Measurements from ENCODE around the gene AKR1C2. TPM values are rescaled to one million over a fixed set of nuclear protein-coding genes. Genes with fewer than 3 reads are reported as not detected.
"Not testable (repeated sequence)": the region's sequence is repeated elsewhere in the genome, so short reads cannot be mapped to it uniquely, and the experiment has no call there.

The AKR1C2 gene
- polyA plus RNA-seq, 2 of the 4 experiments (the other 2 are of a cell fraction) = 5,660 to 6,805 TPM

- ChIA-PET POLR2A (no interaction called here), CTCF (no interaction called here)
- 45% methylated on average over 1 of the region's 1 CpG for WGBS (ENCODE audit: missing lambda C conversion rate)
- ATAC-seq (no peak), DNase-seq (ENCODE audit: low read depth in 1 of 2, low spot score in 1 of 2) (no peak), FAIRE-seq (no peak)
- Histone ChIP-seq H3K4me2 (peak overlapping the region; percentile 58), H3K4me1 (peaks cover 65% of the 10 kb centered on the region), H3K4me3 (peak overlapping the region; percentile 11; the same call in 1 of the 3 replicates), H3K9me3 (peaks cover 17% of the 10 kb centered on the region; the same call in 2 of the 3 replicates), H3K27ac (peak overlapping the region; percentile 87 to 92)
- TF ChIP-seq KDM5A (IDR thresholded peaks at IDR 0.05) (no peak), POLR2AphosphoS2 (conservative IDR thresholded peaks at IDR 0.05; ENCODE audit: low read length) (no peak), GATA3 (IDR thresholded peaks at IDR 0.05; ENCODE audit: borderline replicate concordance) (no peak), TFCP2L1 (CRISPR knock-in tag; IDR thresholded peaks at IDR 0.05) (no peak), SREBF2 (IDR thresholded peaks at IDR 0.05) (no peak), NR3C1 (IDR thresholded peaks at IDR 0.05) (no peak), FOSL2 (IDR thresholded peaks at IDR 0.05) (no peak), FOSL2 (CRISPR knock-in tag; IDR thresholded peaks at IDR 0.05) (no peak), HES2 (IDR thresholded peaks at IDR 0.05) (no peak), HMGXB4 (CRISPR knock-in tag; IDR thresholded peaks at IDR 0.05; ENCODE audit: borderline replicate concordance) (no peak), FOSB (CRISPR knock-in tag; IDR thresholded peaks at IDR 0.05) (no peak), MAFK (IDR thresholded peaks at IDR 0.05; ENCODE audit: partially characterized antibody) (no peak), CHD4 (IDR thresholded peaks at IDR 0.05; ENCODE audit: borderline replicate concordance) (no peak), POLR2A (IDR thresholded peaks at IDR 0.05; ENCODE audit: low read length) (no peak), HDAC2 (IDR thresholded peaks at IDR 0.05) (no peak), ZNF302 (CRISPR knock-in tag; IDR thresholded peaks at IDR 0.05) (no peak), PHF8 (IDR thresholded peaks at IDR 0.05; ENCODE audit: borderline replicate concordance, low read depth) (no peak), ZFP36 (IDR thresholded peaks at IDR 0.05; ENCODE audit: borderline replicate concordance, partially characterized antibody) (no peak), ESRRA (IDR thresholded peaks at IDR 0.05; ENCODE audit: borderline replicate concordance, low read length) (no peak), BCL3 (IDR thresholded peaks at IDR 0.05) (no peak)
These were observed 9.7 kb upstream of the AKR1C2 start for GRCh38 chr10:5013385-5013784.

- FAIRE-seq (no peak), ATAC-seq (no peak)
- POLR2A ChIA-PET = no interaction called here
These were observed 8.9 kb upstream of the AKR1C2 start for GRCh38 chr10:5012595-5012994.

GRCh38 chr10:5011392-5011791, 7.7 kb upstream of the AKR1C2 start:
- FAIRE-seq; H3K4me3 ChIP-seq; DNase-seq (ENCODE audit: low read depth in 1 of 2, low spot score in 1 of 2); CTCF ChIA-PET; H3K9me3 ChIP-seq; ATAC-seq; POLR2A ChIA-PET: not testable (repeated sequence)
- H3K4me1 ChIP-seq = peaks cover 68% of the 10 kb centered on the region
- peak overlapping the region; percentile 45 for H3K4me2 ChIP-seq
- peak overlapping the region; percentile 87 to 92 for H3K27ac ChIP-seq
- 78% methylated on average over 2 of the region's 2 CpGs for WGBS (ENCODE audit: missing lambda C conversion rate)

More at GRCh38 chr10:5012595-5012994, 8.9 kb upstream of the AKR1C2 start:
- peak overlapping the region; percentile 87 to 92 for H3K27ac ChIP-seq
- H3K4me1 ChIP-seq = peaks cover 65% of the 10 kb centered on the region
- TF ChIP-seq MAFK (IDR thresholded peaks at IDR 0.05; ENCODE audit: partially characterized antibody) (peak; percentile 75), NR3C1 (IDR thresholded peaks at IDR 0.05) (no peak)
- CTCF ChIA-PET = no interaction called here
- peaks cover 17% of the 10 kb centered on the region; the same call in 2 of the 3 replicates for H3K9me3 ChIP-seq
- no peak for DNase-seq (ENCODE audit: low read depth in 1 of 2, low spot score in 1 of 2)
- WGBS (ENCODE audit: missing lambda C conversion rate) = 38% methylated on average over 2 of the region's 2 CpGs
- 0 out of 3 replicates have a peak overlapping the region, but pooled peaks have one; percentile 1 for H3K4me3 ChIP-seq
- H3K4me2 ChIP-seq = peak overlapping the region; percentile 45; the same call in 2 of the 3 replicates

- not testable (repeated sequence) for H3K9me3 ChIP-seq
- peak in 1 of 2 experiments; percentile 13; a peak in 3 of 6 replicates for ATAC-seq
These were observed 6.4 kb upstream of the AKR1C2 start for GRCh38 chr10:5010043-5010442.

More at GRCh38 chr10:5010043-5010442, 6.4 kb upstream of the AKR1C2 start:
- Histone ChIP-seq H3K4me2 (peak overlapping the region; percentile 45), H3K4me1 (peaks cover 78% of the 10 kb centered on the region), H3K27ac (peak overlapping the region; percentile 87 to 92)
- FAIRE-seq; POLR2A ChIA-PET; DNase-seq (ENCODE audit: low read depth in 1 of 2, low spot score in 1 of 2); H3K4me3 ChIP-seq: not testable (repeated sequence)
- CTCF ChIA-PET = interaction anchor here (0.9 to 1.0 kb wide), 2 partner anchors 9 to 161 kb away, joined by 3 read pairs; no protein-coding TSS in a partner anchor
- 66% methylated on average over 6 of the region's 7 CpGs for WGBS (ENCODE audit: missing lambda C conversion rate)

Measured in A549 (cell line).